SU-DHL-6 (cell line): Measurements from ENCODE around the gene PITPNC1.

Source experiments
- EZH2phosphoT487 ChIP-seq: fragments of 200-600 bp; sonication (generic), shearing (Covaris generic); conservative IDR thresholded peaks from 2 replicates; pipeline ENCODE4 v1.6.1; 2018; ENCODE audit warnings: mild to moderate bottlenecking, antibody characterized with exemption, low read length, moderate library complexity, mixed read lengths
- TF ChIP-seq, protein P1 (sequence below): fragments of 200-600 bp; sonication (generic); IDR thresholded peaks from one replicate; pipeline ENCODE4 v1.5.1; 2017; ENCODE audit warnings: antibody characterized with exemption, mild to moderate bottlenecking, low read length, moderate library complexity; ENCODE audit not compliant: insufficient read depth, poor library complexity, severe bottlenecking

DNA sequence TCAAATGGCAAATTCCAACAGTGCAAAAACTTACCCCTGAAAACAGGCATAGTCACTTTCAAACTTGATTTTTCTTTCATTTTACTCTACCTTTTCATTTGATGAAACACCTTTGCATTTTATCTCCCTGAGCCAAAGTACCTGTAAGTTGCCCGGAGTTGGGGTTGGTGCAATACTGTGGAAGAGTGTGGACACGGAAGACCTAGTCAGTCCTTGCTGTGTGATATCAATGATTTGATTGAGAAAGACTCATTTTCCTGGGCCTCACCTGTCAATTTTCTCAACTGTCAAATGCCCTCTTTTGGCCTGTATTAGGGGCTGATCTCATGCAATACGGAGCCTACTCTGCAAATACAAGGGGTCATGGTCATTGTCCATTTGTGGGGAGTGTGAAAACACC, 22.6 kb downstream of the PITPNC1 start:
- TF ChIP-seq, protein P1, sequence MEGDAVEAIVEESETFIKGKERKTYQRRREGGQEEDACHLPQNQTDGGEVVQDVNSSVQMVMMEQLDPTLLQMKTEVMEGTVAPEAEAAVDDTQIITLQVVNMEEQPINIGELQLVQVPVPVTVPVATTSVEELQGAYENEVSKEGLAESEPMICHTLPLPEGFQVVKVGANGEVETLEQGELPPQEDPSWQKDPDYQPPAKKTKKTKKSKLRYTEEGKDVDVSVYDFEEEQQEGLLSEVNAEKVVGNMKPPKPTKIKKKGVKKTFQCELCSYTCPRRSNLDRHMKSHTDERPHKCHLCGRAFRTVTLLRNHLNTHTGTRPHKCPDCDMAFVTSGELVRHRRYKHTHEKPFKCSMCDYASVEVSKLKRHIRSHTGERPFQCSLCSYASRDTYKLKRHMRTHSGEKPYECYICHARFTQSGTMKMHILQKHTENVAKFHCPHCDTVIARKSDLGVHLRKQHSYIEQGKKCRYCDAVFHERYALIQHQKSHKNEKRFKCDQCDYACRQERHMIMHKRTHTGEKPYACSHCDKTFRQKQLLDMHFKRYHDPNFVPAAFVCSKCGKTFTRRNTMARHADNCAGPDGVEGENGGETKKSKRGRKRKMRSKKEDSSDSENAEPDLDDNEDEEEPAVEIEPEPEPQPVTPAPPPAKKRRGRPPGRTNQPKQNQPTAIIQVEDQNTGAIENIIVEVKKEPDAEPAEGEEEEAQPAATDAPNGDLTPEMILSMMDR: no peak
- TF ChIP-seq EZH2phosphoT487: no peak
